NCI-H748 treated with DMSO at 0.1 percent for 48 hours (cell line): ENCODE measurements around the gene POU2AF3.
A peak's percentile ranks its signal among the peaks of the same experiment; 100 is the strongest.
"Not testable (repeated sequence)": the region's sequence is repeated elsewhere in the genome, so short reads cannot be mapped to it uniquely, and the experiment has no call there.

Source experiments
- DNase-seq: peaks from one replicate; lab custom pipeline; 2025; lab: John Stamatoyannopoulos, UW

POU2AF3 gene

DNA sequence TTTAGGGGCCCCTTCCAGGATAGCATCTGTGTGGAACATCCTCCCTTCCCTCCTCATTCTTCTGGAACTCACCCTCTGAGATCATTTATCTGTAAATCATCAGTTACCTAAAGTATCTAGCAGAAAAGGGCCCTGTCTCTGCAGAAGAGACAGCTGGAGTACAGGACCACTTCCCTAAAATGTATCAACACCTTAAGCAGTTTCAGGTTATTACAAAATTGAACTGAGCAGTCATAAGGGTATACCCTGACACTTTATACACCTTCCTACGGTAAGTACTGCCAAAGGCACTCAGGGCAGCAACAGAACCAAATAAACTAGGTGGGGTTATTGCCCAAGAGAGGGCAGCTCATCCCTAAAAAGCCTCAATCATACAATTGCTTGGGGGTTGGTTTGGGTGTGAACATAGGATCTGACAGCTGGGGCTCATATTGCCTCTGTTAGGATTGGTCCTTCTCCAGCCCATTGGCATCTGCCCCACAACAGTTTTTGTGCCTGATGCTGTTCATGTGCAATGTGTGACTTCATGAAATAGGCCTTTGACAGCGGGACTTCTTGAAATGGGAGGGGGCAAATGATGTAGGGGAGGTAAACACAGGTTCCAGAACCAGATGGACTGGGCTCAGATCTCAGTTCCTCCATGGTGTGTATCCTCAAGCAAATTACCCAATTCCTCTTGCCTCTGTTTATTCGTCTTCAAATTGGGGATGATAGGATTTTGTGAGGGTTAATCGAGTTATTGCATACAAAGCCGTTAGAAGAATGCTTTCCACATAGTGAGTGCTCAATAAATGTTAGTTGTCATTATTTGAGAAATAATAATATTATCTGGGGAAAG lies 2.9 kb downstream of the POU2AF3 start:
- no peak for DNase-seq

DNA sequence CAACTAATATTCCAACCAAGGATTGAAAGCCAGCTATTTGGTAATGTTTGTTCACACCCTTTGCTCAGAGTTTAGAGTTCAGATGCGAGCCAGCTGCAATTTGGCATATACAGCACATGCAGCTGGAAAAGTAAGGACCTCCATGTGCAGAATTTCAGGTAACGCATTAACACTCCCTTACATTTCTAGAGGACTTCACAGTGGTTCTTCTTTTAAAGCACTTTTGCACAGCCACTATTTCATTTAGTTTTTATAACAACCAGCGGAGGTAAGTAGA lies 3.4 kb downstream of the POU2AF3 start:
- DNase-seq = no peak

DNA sequence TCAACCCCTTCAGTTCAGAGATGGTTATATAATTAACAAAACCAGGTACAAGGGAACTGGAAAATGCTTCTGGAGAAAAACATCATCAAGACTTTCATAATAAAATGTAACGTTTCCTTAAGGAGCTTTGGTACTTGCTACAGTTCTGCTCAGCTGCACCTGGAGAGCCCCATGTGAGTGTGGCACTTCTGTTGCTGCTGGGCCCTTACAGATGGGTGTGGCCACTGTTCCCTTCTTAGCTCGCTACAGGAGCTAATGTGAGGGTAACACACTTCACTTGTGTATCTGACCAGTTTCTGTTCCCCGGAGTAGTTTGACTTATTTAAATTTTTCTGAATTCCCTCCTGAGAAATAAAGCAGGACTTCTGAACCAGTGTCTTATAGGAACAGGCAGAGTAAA lies 4.0 kb downstream of the POU2AF3 start:
- DNase-seq = no peak

DNA sequence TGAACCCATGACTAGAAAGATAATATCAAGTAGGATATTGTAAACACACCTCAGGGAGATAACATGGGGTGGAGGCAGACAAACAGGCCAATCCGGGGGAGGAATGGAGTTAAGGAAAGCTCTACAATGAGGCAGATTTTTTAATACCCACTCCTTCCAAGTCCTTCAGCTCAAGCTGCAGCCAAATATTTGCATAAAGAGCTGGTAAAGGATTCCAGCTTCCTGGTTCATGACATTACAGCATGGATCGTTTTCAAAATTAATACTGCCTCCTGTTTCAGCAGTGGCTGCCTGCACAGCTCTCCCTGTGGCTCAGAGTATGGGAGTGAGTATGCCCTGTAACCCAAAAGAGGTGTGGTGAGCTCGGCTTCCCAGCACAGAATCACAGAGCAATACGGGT lies 5.1 kb downstream of the POU2AF3 start:
- no peak for DNase-seq

DNA sequence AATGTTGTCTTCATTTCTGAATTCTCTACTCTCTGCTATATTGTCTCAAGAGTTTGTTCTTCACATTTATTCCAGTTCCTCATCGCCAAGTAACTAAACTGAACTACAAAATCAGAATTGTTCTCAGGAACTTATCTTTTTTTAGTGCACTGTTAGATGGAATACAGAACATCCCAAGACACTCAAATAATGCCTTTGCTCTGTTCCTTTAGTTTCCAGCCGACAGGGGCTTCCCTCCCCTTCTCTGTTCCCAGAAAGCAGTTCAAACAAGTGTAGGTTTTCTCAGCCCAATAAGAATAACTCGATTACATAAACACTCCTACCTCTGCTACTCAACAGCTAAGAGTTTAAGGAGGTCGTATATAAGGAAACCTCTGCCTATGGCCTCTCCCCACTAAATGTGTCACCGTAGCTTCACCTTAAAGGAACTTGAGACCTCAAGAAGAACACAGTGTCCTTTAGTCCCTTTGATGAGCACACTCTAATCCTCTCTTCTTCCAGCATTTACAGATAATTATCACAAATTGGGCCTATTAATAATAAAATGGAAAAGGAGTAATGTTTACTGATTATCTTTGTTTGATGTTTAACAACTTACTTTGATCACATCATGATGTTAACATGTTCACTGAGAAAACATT lies 6.9 kb downstream of the POU2AF3 start:
- DNase-seq = no peak

DNA sequence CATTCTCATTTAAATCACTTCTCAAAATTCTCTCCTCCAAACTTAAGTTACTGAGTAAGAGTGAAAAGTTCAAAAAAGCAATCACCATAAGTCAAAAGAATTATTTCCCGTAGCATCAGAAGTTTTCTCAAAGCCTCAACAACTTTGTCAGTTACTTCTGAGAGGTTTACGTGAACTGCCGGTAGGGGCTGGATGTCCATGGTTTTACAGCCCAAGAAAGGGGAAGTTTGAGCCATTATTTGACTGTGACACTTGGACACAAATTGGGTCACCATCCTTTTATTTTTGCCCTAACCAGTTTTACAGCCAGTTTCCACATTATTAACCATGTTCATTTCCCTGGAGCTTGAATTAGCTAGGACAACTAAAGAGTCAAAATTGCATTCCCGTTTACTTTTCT lies 7.5 kb downstream of the POU2AF3 start:
- DNase-seq = no peak

DNA sequence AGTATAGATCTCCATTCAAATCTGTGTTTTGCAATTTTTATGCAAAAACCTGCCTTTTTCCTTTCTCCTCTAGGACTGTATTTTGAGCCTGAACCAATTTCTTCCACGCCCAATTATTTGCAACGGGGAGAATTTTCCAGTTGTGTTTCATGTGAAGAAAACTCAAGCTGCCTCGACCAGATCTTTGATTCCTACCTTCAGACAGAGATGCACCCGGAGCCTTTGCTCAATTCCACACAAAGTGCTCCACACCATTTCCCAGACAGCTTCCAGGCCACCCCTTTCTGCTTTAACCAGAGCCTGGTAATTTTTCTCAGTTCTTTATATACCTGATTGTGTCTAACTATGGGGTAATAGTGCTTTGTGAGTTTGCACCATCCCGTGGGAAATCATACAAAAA lies 8.0 kb downstream of the POU2AF3 start:
- no peak for DNase-seq

DNA sequence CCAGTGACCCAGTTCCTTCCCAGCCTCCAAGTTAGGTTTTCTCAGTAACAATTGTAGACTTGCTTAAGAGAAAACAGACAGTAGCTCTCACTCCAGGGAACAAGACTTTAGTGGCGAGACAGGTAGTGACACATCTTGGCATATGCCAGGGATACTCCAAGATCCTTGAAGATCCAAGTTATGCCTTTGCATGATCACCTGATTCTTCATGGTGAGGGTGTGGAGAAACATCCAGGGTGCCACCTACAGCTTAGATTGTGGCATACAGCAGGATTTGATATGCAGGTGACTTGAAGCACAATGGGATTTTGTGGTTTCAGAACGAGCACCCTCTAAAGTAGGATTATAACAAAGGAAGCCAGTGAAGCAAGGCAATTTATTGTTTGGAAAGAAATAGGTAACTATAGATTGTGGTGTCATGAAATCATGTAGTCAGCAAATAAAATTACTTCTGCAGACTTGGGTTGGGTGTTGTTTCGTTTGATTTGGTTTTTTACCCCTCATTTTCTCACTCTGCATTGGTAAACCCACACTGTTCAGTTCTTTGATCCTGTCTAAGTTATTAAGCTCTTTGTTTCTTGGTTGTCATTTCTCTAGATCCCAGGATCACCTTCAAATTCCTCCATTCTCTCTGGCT lies 9.2 kb downstream of the POU2AF3 start:
- no peak for DNase-seq

DNA sequence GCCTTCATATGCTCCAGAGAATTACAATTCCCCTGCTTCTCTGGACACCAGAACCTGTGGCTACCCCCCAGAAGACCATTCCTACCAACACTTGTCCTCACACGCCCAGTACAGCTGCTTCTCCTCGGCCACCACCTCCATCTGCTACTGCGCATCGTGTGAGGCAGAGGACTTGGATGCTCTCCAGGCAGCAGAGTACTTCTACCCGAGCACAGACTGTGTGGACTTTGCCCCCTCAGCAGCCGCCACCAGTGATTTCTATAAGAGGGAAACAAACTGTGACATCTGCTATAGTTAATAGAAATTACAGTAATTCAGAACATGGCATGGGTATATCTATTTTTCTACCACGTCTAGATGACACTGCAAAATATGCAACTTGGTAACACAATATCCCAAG lies 9.8 kb downstream of the POU2AF3 start:
- DNase-seq = peak; percentile 21

DNA sequence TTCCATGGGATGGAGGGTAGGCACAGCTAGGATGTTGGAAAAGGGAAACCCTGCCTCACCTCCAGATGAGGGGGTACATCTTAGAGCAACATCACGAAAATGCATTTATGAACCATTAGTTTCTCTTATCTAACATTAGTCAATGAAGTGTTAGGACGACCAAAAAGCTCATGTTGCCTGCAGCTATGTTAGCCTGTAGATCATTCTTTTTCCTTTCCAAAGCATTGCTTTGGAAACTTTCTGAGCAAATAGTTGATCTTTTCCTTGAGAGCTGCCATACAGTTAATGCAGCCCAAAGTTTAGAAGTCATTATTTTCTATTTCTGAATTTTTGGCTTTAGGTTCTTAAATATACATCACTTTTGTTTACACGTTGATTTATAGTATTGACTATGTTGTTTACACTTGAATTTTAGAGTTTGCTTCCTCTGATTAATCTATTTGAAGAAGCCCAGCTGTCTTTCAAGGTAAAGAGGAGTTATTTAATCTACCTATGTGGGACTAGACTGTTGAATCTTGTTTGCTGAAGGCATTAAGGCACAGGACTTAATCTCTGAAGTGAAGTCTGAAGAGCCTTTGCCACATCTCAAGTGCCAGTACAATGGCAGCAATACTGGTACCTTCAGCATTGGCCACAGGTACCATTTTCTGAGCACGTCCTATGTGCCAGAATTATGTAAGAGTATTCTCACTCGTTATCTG lies 11.0 kb downstream of the POU2AF3 start:
- no peak for DNase-seq

DNA sequence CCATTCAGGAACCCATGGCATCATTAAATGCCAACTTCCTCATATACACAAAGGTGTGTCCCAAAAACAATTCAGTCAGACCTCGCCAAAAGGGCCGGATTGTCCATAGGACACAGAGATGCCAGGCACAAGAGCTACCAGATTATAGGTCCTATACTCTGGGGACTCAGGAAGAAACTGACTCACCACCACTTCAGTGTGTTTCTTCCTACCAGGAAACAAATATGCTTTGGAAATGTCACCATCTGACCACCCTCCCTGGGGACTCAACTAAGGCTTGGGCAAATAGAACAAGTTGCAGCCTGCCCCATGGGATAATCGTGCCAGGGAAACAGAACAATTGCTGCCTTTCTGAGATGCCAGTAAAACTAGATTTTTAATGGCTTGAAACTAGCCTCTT lies 11.7 kb downstream of the POU2AF3 start:
- DNase-seq = peak; percentile 52

DNA sequence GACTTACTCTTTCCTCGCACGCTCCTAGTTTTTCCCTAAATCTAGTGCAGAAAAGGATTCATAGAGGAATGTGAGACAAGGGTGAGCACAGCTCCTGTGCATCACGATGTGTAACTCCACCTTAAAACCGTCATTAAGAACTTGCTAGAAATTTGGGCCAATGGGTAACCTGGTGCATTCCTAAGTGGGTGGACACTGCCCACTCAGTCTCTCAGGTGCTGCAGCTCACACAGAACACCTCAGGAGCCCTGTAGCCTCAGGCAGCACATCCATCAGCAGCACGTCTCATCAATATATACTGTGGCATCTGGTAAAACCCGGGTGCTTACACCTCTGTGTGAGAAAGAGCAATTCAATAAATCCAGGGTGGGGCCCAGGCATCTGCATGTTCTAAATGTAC lies 12.4 kb downstream of the POU2AF3 start:
- no peak for DNase-seq

DNA sequence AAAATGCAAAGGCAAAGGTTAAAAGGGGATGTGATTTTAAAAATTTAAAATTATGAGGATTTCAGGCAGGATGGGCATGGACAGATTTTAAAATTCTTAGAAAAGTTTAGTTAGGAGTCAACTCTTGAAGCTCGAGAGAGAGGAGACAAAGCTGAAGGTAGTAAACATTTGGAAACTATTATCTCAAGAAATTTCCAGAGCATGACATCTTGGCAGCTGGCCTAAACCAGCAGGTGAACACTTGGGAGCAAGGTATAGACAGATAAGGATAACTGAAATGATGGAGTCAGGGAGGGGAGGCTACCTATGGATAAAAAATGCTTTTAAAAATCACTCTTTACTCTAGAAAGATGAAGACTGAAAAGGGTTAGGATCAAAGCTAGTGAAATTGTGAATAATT lies 13.7 kb downstream of the POU2AF3 start:
- no peak for DNase-seq

DNA sequence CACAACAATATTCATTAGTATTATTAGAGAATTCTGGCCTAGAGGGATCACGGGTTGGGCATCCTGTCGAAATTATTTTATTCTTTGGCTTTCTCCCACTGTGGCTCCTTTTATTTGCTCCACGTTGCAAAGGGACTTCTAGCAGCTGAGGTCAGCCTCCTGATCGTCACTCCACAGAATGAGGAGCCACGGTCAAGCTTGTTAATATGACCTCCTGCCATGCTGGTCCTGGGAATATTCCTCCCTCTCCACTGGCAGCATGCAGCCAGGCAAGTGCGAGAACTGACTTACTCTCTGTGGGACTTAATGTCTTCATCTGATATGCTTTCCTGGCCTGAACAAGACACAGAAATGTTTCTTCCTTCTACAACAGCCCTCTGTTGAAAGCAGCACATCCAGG lies 20.9 kb downstream of the POU2AF3 start:
- no peak for DNase-seq

DNA sequence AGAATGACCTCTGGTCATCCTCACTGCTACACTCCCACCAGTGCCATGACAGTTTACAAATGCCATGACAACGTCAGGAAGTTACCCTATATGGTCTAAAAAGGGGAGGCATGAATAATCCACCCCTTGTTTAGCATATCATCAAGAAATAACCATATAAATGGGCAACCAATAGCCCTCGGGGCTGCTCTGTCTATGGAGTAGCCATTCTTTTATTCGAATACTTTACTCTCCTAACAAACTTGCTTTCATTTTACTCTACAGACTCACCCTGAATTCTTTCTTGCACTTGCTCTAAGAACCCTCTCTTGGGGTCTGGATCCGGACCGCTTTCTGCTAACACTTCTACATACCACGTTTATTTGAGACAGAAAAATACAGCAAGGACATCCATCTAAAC lies 21.9 kb downstream of the POU2AF3 start:
- DNase-seq = not testable (repeated sequence)

DNA sequence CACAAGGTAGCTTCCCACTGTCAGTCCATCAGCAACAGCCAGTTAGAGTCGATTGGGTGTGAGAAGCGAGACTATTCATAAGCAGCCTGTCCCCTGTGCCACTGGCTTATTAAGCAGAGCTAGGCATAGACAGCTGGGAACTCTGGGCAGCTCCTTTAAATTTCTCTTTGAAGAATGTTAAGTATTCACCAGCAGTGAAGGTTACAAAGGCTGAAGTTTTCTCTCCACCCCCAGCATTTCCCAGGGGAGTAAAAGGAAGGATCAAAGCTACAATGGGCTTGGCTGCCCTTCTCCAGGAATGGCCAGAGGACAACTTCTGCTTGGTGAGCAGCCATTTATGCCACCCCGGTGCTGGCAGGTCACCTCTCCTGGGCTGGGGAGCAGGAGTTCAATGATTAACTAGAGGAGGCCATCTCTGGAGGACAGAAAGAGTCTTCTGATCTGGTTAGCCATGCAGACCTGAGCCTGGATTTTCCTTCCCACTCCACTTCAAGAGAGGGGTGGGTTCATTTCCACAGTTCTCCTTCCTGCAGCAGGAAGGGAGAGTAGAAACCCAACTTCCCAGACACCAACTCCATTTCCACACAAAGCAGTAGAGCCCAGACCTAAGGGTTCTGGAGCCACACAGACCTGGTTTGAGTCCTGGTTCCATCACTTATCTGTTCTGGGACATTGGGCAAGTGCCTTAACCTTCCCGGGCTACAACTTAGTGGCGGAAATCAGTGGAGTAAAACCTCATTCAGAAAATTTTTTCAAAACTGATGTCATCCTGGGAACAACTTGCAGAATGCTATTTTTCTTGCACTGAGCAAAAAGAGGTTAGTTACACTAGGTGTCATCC lies 22.6 kb downstream of the POU2AF3 start:
- DNase-seq = no peak

DNA sequence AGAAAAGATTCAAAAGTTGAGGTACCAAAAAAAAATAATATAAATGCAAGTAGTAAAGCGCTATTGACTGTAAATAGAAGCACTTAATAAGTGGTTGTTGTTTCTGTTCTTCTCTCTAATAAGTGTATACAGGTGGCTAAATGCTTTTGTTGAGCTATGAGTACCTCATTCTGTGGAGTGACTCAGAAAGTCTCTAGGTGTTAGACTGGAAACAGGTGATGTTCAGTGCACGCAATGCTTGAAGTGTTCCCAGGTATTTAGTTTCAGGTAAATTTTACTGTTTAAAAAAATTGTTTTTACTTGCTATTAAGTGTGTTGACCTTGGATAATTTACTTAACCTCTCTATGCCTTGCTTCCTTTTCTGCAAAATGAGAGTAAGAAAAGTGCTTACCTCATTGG lies 24.2 kb downstream of the POU2AF3 start:
- DNase-seq = no peak

DNA sequence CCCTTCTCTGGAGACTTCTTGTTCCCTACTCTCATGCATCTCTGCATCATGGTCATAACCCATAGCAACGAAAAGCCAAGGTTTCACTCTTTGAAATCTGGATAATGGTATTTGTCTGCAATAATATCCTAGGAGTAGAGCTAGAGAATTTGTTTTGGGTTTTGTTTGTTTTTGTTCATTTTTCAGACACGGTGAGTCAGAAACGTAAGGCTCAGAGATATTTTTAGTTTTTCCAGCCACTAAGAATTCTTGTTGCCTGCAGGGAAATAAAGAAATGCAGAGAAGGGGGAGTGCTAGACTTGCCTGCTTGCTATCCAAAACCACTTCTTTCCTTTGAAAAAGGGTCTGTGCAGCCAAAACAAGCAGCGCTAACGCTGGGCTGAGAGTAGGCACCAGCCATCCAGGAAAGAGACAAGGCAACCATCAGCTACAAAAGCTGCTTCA lies 26.0 kb downstream of the POU2AF3 start:
- DNase-seq = no peak

DNA sequence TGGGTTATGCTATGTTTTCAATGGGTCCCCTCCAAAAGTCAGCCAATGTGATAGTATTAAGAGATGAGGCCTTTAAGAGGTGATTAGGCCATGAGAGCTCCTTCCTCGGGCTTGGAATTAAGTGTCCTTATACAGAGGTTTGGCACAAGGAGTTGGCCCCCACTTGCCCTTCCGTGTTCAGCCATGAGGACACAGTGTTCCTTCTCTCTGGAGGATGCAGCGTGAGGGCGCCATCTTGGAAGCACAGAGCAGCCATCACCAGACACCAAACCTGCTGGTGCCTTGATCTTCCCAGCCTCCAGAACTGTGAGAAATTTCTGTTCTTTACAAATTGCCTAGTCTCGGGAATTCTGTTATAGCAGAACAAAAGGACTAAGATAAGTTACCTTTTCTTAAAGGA lies 26.9 kb downstream of the POU2AF3 start:
- DNase-seq = no peak

DNA sequence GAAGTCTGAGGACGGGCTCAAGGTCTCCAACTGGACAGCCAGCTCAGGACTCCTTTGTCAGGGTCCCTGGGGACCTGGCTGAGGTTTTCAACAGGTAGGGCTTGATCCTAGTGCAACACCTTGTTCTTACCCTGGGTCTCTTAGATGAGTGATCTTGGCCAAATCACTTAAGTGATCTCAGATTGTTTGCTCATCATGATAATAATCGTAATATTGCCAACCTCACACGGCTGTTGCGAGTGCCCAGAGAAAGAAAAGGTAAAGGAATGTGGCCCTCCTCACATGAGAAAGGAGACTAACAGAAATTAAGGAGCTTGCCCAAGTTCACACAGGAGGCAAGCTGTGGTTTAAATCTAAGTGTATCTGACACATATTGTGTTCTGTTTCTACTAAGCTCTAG lies 28.5 kb downstream of the POU2AF3 start:
- DNase-seq = no peak

DNA sequence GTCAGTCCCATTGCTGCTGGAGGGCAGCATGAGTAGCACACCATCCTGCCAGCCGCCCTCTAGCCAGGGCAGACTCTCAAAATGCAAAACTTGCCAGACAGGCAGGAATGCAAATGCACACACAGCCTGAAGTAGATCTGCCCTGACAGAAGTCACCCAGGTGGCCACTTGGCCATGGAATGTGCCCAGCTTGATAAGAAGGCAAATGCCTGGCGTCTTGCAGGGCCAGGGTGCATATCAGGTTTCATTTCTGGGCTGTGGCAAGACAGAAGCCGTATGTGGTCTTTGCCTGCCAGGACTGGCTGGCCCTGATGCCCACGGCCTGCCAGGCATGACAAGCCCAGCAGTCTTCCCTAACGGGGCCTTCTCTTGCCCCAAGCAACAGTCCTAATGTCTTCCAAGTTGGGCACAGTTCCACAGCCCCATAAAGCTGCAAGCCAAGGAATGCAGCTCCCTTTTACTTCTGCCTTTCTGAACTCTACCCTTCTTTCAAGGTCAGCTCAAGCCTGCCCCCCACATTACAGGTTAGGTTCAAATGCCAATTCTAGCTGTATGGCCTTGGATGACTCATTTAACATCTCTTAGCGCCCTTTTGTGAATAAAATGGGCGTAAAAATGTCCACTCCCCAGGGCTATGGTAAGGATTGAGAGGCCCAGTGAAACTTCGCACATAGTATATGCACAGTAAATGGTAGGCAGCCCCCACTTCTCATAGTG lies 29.7 kb downstream of the POU2AF3 start:
- no peak for DNase-seq
